Neural cell (in vitro differentiated cells): ENCODE data around the gene C16orf74. TPM values are rescaled to one million over a fixed set of nuclear protein-coding genes. Genes with fewer than 3 reads are reported as not detected.

Source experiments
- H2AFZ ChIP-seq: fragments of 200-600, 300-800 bp; sonication (generic), shearing (Covaris generic); 2 replicates; pipeline ENCODE4 v1.6.0; 2014; ENCODE audit warnings: low read depth, mild to moderate bottlenecking, antibody characterized with exemption, low read length, moderate library complexity
- H3F3A ChIP-seq: fragments of 200-600 bp; shearing (Covaris generic); 2 replicates; pipeline ENCODE4 v1.6.1; 2016; ENCODE audit warnings: mild to moderate bottlenecking, moderate library complexity, mixed read lengths, antibody characterized with exemption, low read length; ENCODE audit not compliant: insufficient read depth, poor library complexity, severe bottlenecking
- H3K27ac ChIP-seq: fragments of 200-600, 300-800 bp; sonication (generic), shearing (Covaris generic); 2 replicates; pipeline ENCODE4 v1.5.1; 2014; ENCODE audit warnings: mild to moderate bottlenecking, low read length, moderate library complexity
- H3K27me3 ChIP-seq: fragments of 300-800, 200-600 bp; sonication (generic), shearing (Covaris generic); 2 replicates; pipeline ENCODE4 v1.6.0; 2014; ENCODE audit warnings: mild to moderate bottlenecking, low read depth, low read length, moderate library complexity; ENCODE audit not compliant: insufficient read depth
- H3K36me3 ChIP-seq: fragments of 300-800, 200-600 bp; sonication (generic), shearing (Covaris generic); 2 replicates; pipeline ENCODE4 v1.5.1; 2014; ENCODE audit warnings: mild to moderate bottlenecking, antibody characterized with exemption, low read length, moderate library complexity; ENCODE audit not compliant: insufficient read depth
- H3K4me2 ChIP-seq: fragments of 300-800, 200-600 bp; sonication (generic), shearing (Covaris generic); 2 replicates; pipeline ENCODE4 v1.6.0; 2014; ENCODE audit warnings: mild to moderate bottlenecking, low read length
- H3K4me3 ChIP-seq: fragments of 300-800, 200-600 bp; sonication (generic), shearing (Covaris generic); 2 replicates; pipeline ENCODE4 v1.5.1; 2014; ENCODE audit warnings: mild to moderate bottlenecking, low read length, moderate library complexity
- H3K79me2 ChIP-seq: fragments of 200-600 bp; shearing (Covaris generic); replicated peaks from 2 replicates; pipeline ENCODE4 v1.6.0; 2014; ENCODE audit warnings: mild to moderate bottlenecking, low read length, moderate library complexity; ENCODE audit not compliant: insufficient read depth
- H3K9ac ChIP-seq: fragments of 300-800, 200-600 bp; sonication (generic), shearing (Covaris generic); 2 replicates; pipeline ENCODE4 v1.6.1; 2016; ENCODE audit warnings: mild to moderate bottlenecking, low read length, mixed read lengths
- H3K9me2 ChIP-seq: fragments of 200-600 bp; shearing (Covaris generic); 2 replicates; pipeline ENCODE4 v1.6.1; 2016; ENCODE audit warnings: mild to moderate bottlenecking, low read length, mixed read lengths; ENCODE audit not compliant: insufficient read depth
- H3K9me3 ChIP-seq: fragments of 200-600, 300-800 bp; sonication (generic), shearing (Covaris generic); 2 replicates; pipeline ENCODE4 v1.6.1; 2016; ENCODE audit warnings: mild to moderate bottlenecking, mixed run types, low read length, moderate library complexity, mixed read lengths
- H4K20me1 ChIP-seq: fragments of 200-600 bp; shearing (Covaris generic); 2 replicates; pipeline ENCODE4 v1.6.1; 2016; ENCODE audit warnings: mild to moderate bottlenecking, mixed run types; ENCODE audit not compliant: insufficient read depth
- EP300 ChIP-seq: fragments of 450-650 bp; conservative IDR thresholded peaks from 2 replicates; pipeline ENCODE4 v1.6.1; 2014; ENCODE audit warnings: antibody characterized with exemption, mild to moderate bottlenecking, moderate library complexity; ENCODE audit not compliant: poor library complexity, severe bottlenecking
- EZH2 ChIP-seq: fragments of 200-600, 300-800 bp; shearing (Covaris generic), sonication (generic); IDR thresholded peaks from 2 replicates; pipeline ENCODE4 v1.6.1; 2014; ENCODE audit warnings: antibody characterized with exemption, low read length, borderline replicate concordance, mild to moderate bottlenecking; ENCODE audit not compliant: insufficient read depth, poor library complexity, severe bottlenecking
- MXI1 ChIP-seq: fragments of 450-650 bp; conservative IDR thresholded peaks from 2 replicates; pipeline ENCODE4 v1.6.1; 2014; ENCODE audit warnings: antibody characterized with exemption, mild to moderate bottlenecking; ENCODE audit not compliant: poor library complexity, severe bottlenecking
- POLR2AphosphoS5 ChIP-seq: IDR thresholded peaks from 2 replicates; pipeline ENCODE4 v1.6.1; 2012
- RAD21 ChIP-seq: fragments of 450-650 bp; conservative IDR thresholded peaks from 2 replicates; pipeline ENCODE4 v1.6.1; 2014; ENCODE audit warnings: antibody characterized with exemption, mild to moderate bottlenecking, moderate library complexity
- SMC3 ChIP-seq: fragments of 450-650 bp; conservative IDR thresholded peaks from 2 replicates; pipeline ENCODE4 v1.6.1; 2014; ENCODE audit warnings: antibody characterized with exemption, mild to moderate bottlenecking, moderate library complexity; ENCODE audit not compliant: poor library complexity
- TAF1 ChIP-seq: IDR thresholded peaks from 2 replicates; pipeline ENCODE4 v1.6.1; 2012; ENCODE audit warnings: low read depth
- polyA plus RNA-seq: library from polyadenylated mRNA; depleted of rRNA; stranded (reverse); fragments of >200 nt; gene quantifications from 2 replicates; pipeline ENCODE4 v1.2.3, GENCODE V29; 2014
- TF ChIP-seq, protein P1 (sequence below): IDR thresholded peaks from 2 replicates; pipeline ENCODE4 v1.6.1; 2012; ENCODE audit warnings: borderline replicate concordance
- TF ChIP-seq, protein P2 (sequence below): fragments of 450-650 bp; IDR thresholded peaks from 2 replicates; pipeline ENCODE4 v1.5.1; 2014; ENCODE audit warnings: antibody characterized with exemption, mild to moderate bottlenecking, moderate library complexity; ENCODE audit not compliant: poor library complexity, severe bottlenecking

Gene C16orf74
- polyA plus RNA-seq, 1 donor from 2014 or later: not detected

DNA sequence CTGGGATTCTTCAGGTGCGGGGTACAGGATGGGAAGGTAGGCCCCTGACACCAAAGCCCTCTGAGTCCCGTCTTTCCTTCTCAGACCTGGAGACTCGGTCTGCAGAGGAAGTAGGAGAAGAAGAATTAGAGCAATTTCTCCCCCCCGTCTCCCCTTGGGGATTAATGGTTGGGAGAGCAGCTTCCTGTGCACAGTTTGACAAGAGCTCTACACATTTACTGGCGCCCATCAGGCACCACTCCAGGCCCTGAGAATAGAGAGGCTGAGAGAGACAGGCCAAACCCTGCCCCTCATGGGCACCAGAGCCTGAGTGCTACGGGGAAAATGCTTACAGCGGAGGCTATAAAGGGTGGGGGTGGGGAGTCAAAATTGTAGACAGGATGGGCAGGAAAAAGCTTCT is 3.5 kb upstream of the C16orf74 start:
- Histone ChIP-seq H3K4me2 (no peak overlapping the region), H3K9me3 (no peaks in the 10 kb centered on the region), H4K20me1 (no peaks in the 10 kb centered on the region), H3F3A (no peaks in the 10 kb centered on the region), H2AFZ (no peak overlapping the region), H3K9me2 (no peaks in the 10 kb centered on the region), H3K27me3 (peaks cover 30% of the 10 kb centered on the region), H3K9ac (no peak overlapping the region), H3K4me3 (no peak overlapping the region), H3K36me3 (no peaks in the 10 kb centered on the region), H3K27ac (no peak overlapping the region), H3K79me2 (no peaks in the 10 kb centered on the region)
- TF ChIP-seq TAF1 (no peak), SMC3 (no peak), MXI1 (no peak), POLR2AphosphoS5 (no peak), EZH2 (no peak), EP300 (no peak), RAD21 (no peak)
- TF ChIP-seq, protein P1, sequence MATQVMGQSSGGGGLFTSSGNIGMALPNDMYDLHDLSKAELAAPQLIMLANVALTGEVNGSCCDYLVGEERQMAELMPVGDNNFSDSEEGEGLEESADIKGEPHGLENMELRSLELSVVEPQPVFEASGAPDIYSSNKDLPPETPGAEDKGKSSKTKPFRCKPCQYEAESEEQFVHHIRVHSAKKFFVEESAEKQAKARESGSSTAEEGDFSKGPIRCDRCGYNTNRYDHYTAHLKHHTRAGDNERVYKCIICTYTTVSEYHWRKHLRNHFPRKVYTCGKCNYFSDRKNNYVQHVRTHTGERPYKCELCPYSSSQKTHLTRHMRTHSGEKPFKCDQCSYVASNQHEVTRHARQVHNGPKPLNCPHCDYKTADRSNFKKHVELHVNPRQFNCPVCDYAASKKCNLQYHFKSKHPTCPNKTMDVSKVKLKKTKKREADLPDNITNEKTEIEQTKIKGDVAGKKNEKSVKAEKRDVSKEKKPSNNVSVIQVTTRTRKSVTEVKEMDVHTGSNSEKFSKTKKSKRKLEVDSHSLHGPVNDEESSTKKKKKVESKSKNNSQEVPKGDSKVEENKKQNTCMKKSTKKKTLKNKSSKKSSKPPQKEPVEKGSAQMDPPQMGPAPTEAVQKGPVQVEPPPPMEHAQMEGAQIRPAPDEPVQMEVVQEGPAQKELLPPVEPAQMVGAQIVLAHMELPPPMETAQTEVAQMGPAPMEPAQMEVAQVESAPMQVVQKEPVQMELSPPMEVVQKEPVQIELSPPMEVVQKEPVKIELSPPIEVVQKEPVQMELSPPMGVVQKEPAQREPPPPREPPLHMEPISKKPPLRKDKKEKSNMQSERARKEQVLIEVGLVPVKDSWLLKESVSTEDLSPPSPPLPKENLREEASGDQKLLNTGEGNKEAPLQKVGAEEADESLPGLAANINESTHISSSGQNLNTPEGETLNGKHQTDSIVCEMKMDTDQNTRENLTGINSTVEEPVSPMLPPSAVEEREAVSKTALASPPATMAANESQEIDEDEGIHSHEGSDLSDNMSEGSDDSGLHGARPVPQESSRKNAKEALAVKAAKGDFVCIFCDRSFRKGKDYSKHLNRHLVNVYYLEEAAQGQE: no peak
- TF ChIP-seq, protein P2, sequence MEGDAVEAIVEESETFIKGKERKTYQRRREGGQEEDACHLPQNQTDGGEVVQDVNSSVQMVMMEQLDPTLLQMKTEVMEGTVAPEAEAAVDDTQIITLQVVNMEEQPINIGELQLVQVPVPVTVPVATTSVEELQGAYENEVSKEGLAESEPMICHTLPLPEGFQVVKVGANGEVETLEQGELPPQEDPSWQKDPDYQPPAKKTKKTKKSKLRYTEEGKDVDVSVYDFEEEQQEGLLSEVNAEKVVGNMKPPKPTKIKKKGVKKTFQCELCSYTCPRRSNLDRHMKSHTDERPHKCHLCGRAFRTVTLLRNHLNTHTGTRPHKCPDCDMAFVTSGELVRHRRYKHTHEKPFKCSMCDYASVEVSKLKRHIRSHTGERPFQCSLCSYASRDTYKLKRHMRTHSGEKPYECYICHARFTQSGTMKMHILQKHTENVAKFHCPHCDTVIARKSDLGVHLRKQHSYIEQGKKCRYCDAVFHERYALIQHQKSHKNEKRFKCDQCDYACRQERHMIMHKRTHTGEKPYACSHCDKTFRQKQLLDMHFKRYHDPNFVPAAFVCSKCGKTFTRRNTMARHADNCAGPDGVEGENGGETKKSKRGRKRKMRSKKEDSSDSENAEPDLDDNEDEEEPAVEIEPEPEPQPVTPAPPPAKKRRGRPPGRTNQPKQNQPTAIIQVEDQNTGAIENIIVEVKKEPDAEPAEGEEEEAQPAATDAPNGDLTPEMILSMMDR: no peak

DNA sequence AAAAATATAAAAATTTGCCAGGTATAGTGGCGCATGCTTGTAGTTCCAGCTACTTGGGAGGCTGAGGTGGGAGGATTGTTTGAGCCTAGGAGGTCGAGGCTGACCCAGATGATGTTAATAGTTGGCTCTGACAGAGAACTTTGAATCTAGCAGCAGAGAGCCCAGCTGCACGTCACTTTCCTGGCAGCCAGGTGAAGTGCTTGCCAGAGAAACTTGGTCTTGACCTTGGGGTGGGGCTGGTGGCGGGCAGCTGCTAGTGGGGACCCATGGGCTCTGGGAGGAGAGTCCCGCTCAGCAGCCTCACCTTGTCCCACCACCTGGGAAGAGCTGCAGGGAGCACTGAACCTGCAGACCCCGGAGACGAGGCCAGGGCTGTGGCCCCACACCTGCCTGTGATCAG is 3.1 kb upstream of the C16orf74 start:
- H3K9ac ChIP-seq: no peak overlapping the region
- peaks cover 33% of the 10 kb centered on the region for H3K27me3 ChIP-seq
- H3F3A ChIP-seq: no peaks in the 10 kb centered on the region
- no peak overlapping the region for H3K4me3 ChIP-seq
- no peak overlapping the region for H3K4me2 ChIP-seq
- no peaks in the 10 kb centered on the region for H3K9me2 ChIP-seq
- no peak overlapping the region for H2AFZ ChIP-seq
- H4K20me1 ChIP-seq: no peaks in the 10 kb centered on the region
- TF ChIP-seq RAD21: no peak
- TF ChIP-seq, protein P2: no peak
- no peak for TF ChIP-seq POLR2AphosphoS5
- no peak for TF ChIP-seq SMC3
- no peak for TF ChIP-seq EP300
- TF ChIP-seq, protein P1: no peak
- no peak for TF ChIP-seq MXI1
- no peak for TF ChIP-seq TAF1
- no peak for TF ChIP-seq EZH2
- H3K9me3 ChIP-seq: no peaks in the 10 kb centered on the region
- H3K36me3 ChIP-seq: no peaks in the 10 kb centered on the region
- H3K27ac ChIP-seq: no peak overlapping the region
- no peaks in the 10 kb centered on the region for H3K79me2 ChIP-seq
